ENCODE results near the gene CARD8.
A peak's percentile ranks its signal among the peaks of the same experiment; 100 is the strongest.

Gene CARD8

DNA sequence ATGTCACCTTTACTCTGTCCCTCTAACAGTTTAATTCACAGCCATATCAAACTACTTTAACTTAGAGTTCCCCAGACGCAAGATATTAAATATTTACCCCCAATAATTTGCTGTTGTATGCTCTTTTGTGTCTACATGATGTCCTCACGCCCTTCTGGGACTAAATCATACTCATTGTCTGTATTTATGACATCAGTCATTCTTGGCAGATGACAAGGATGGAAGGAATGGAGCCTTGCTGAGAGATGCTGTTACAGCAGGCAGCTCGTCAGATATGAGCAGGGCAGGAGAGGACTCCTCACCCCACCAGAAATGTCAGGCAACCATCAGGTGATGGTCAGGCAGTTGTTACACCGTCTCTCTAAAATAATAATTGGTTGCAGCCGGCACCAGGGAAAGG, 41.8 kb downstream of the CARD8 start:
- no peak for DNase-seq (ENCODE audit: low spot score)
- FAIRE-seq, result no peak

DNA sequence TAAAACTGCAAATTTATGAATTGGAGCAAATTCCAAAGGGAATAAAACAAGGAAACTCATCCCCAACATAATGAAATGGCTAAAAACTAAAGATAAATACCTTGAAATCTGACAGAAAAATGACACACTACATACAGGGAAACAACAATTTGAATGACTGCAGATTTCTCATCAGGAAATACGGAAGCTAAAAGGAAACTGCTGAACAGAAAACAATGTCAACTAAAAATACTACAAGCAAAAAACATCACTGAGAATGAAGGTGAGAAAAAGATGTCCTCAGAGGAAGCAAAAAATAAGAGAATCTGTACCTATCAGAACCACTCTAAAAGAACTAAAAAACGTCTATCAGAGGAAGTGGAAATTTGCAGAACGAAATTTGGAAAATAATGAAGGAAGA, 45.7 kb downstream of the CARD8 start:
- FAIRE-seq (no peak), DNase-seq (ENCODE audit: low spot score) (no peak)

DNA sequence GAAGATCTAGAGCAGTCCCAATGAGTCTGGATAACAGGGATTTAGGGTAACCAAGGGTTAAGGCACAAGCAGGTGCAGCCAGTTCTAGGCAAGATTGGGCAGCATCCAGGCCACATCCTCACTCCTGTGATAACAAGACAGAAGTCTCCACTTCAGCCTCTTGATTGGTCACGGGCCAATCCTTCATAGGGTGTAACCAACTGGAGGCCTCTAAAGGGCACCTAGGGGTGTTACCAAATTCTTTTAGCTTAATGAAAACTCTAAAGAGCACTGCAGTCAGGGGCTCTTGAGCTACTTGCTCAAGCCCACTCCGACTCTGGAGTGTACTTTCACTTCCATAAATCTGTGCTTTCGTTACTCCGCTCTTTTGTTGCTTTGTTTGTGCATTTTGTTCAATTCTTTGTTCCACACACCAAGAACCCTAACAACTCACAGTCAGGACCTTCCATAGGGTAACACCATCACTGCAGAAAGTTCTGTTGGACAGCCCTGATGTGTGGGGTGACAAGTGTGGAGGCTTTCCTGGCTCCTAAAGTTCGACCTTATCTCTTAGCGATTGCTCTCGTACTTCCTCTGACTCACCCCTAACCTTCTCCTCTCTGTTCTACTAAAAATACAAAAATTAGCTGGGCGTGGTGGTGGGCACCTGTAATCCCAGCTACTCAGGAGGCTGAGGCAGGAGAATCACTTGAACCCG, 49.2 kb downstream of the CARD8 start:
- DNase-seq (ENCODE audit: low spot score) (no peak), FAIRE-seq (no peak)

DNA sequence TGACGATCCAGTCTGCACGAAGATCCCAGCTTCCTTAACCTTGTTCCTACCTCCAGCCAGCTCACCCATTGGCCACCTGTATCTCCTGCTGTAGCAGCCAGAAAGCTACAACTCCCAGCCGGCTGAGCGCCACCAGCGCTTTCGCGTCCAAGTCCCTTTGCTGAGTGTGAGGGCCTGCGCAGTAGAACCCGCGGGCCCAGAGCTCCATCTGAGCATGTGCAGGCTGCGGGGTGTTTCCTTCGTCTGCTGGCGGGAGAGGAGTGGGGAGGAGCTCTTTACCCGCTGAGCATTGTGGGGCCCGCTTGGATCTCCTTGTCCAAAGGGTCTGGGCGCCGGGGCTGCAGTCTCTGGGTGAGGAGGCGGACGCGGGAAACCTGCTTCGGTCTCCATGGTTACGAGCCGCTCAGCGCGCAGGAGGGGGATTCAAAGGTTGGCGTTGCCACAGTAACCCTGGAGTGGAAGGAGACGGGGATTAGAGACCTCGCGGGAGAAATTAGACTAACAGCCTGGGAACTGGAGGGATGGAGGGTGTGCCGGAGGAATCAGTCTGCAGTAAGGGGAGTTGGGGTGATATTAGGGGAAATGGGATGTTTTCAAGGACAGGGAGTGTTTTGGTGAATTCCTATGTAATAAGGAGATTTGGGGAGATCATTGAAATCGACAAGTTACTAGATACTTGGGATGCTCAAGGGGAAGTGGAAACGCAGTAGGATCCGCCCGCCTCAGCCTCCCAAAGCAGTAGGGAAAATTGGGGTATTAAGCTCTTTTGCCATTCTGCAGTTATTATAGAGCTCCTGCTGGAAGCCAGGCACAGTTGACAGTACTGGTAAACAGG, 51.7 kb downstream of the CARD8 start:
- peak; percentile 91 for DNase-seq (ENCODE audit: low spot score)
- peak; percentile 88 for FAIRE-seq

DNA sequence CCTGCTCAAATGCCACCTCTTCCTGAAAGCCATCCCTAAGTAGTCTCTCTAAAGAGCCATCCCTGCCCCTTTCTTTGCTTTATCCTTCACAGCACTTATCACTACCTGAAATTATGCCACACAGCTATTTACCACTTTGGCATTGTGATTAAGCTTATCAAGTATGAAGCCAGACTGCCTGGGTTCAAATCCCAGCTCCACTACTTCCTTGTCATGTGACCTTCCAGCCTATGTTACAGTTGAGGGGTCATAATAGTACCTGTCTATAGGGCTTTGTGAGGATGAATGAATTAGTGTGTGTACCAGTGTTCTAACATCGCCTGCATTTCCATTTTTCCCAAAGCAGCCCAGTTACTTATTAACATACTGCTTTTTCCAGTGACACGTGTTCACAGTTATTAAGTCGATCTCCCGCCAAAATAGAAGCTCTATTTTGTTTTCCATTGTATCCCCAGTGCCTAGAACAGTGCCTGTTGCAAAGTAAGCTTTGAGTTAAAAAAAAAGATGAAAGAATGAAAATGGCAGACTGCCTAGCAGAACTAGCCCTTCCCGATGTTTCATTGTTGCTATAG, 52.4 kb downstream of the CARD8 start:
- FAIRE-seq, result no peak
- peak; percentile 6 for DNase-seq (ENCODE audit: low spot score)

DNA sequence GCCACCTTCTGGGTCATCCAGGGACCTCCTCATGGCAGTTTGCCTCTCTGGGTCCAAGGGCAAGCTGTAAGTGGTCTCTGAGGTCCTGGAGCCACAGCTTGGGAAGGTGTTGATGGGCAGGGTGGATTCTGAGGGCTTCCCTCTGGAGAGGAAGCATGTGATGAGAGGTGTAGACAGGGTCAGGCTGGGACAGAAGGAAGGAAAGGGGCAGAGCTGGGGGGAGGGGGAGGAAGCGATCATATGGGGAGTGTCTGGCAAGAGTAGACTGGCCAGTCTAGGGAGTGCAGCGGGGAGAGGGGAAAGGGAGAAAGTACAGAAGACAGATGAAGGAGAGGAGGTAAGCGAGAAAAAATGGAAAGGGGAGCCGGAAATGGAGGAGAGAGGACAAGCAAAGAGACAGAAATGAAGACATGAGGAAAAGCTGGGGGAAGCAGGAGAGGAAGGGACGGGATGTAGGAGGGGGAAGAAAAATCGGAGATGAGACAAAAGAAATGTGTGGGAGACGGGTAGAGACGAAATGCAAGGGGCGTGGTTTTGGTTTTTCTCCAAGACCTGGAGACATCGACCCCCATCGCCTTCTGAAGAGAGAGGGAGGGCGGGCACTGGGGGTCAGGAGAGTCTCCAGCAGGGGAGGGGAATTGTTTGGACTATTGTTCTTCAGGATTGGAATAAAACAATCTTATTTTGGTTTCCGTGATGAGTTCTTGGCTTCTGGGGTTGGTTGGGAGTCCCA, 58.6 kb downstream of the CARD8 start:
- no peak for DNase-seq (ENCODE audit: low spot score)
- no peak for FAIRE-seq

DNA sequence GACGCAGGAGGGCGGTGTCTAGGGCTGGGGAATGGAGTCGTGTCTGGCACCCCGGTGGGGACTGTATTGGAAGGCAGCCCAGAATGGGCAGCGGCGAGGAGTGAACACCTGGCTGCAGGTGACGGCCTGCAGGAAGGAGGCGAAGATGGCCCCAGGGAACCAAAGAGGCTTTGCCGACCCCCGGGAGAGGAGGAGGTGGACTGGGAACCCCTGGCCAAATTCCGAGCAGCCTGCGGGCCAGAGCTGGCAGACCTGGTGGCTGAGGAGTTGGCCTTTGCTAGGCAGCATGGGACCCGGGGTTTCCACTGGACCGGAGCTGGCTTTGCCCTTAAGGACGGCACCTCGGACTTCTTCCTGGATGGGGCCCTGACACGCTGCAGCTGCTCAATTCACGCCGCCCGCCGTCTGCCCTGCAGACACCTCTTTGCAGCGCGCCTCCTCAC, 59.4 kb downstream of the CARD8 start:
- no peak for FAIRE-seq
- no peak for DNase-seq (ENCODE audit: low spot score)

DNA sequence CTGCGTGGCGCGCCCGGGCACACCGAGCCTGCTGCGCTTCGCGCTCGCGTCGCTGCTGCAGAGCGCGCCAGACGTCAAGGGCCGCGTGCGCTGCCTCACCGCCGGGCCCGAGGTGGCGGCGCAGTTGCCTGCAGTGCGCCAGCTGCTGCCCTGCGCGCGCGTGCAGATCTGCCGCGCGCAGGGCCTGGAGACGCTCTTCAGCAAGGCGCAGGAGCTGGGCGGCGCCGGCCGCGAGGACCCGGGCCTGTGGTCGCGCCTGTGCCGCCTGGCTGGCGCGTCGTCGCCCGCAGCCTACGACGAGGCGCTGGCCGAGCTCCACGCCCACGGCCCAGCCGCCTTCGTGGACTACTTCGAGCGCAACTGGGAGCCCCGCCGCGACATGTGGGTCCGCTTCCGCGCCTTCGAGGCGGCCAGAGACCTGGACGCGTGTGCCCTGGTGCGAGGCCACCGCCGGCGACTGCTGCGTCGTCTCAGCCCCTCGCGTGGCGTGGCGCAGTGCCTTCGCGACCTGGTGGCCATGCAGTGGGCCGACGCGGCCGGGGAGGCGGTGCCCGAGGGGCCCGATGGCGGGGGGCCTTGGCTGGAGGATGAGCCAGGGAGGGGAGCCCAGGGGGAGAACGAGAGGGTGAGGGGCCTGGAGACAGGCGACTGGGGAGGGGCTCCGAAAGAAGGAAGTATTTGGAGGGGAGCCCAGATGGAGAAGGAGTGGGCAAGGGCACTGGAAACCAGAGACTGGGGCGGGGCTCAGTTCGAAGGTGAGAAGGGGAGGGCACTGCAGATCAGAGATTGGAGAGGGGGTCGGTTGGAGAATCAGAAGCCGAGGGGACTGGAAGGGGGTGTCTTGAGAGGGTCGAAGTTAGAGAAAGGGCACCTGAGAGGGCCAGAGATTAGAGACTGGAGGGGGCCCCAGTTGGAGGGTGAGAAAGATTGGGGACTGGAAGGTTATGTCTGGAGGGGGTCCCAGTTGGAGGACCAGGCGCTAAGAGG, 60.6 kb downstream of the CARD8 start:
- no peak for FAIRE-seq
- no peak for DNase-seq (ENCODE audit: low spot score)

DNA sequence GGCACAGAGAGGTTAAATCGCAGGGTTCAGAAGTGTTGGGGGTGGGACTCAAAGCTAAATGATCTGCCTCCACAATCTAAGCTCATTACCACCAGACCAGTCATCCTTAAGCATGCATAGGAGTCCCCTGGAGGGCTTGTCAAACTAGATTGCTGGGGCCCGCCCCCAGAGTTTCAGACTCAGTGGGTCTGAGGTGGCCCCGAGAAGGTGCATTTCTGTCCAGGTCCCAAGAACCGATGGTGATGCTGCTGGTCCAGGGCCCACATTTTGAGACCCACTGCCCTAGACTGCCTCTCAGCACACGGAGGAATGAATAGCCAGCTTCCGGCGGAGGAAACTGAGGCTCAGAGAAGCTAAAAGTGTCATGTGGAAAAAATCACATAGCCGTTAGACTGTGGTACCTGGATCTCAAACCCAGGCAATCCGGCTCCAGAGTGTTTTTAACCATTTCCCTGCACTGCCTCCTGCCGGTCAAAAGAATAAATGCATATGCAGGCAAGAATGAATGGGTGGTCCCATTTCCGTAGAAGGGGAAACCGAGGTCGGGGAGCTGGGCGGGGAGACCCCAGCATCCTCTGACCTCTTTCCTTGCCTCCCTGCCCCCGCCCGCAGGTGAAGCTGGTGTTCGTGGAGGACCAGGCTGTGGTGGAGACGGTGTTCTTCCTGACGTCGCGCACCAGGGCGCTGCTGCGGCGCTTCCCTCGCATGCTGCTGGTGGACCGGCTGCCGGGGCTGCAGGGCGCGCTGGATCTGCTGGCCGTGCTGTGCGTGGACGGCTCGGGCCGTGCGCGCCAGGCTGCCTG, 61.5 kb downstream of the CARD8 start:
- DNase-seq (ENCODE audit: low spot score) (no peak), FAIRE-seq (no peak)

DNA sequence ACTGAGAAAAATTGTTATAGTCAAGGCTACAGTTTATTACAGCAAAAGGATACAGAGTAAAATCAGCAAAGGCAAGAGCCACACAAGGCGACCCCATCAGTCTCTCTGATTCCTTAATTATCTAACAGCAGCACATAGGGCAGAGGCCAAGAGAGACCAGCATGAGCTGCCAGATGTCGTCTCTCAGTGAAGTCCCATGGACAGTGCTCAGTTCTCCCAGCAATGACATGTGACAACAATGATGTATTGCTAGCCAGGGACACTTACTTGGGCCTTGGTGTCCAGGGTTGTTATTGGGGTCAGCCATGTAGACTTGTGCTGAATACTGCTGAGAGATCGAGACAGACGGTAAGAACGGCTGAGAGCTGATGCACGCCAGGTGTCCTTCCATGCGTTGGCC, 63.0 kb downstream of the CARD8 start:
- no peak for FAIRE-seq

DNA sequence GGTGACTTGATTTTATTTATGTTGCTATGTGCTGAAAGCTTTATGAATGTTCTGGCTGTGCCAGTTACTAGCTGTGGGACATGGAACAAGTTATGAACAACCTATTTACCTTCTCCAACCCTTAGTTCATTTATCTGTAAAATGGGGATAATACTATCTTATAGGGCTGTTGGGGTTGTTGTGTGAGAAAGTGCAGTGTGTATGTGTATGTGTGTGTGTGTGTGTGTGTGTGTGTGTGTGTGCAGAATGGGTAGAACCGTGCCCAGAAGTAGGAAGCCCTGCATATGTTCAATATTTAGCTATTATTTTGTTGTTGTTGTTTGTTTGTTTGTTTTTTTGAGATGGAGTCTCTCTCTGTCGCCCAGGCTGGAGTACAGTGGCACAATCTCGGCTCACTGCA, 64.8 kb downstream of the CARD8 start:
- FAIRE-seq (no peak), DNase-seq (ENCODE audit: low spot score) (no peak)

More for the DNA sequence above, 63.0 kb downstream of the CARD8 start:
- DNase-seq (ENCODE audit: low spot score), result no peak

DNA sequence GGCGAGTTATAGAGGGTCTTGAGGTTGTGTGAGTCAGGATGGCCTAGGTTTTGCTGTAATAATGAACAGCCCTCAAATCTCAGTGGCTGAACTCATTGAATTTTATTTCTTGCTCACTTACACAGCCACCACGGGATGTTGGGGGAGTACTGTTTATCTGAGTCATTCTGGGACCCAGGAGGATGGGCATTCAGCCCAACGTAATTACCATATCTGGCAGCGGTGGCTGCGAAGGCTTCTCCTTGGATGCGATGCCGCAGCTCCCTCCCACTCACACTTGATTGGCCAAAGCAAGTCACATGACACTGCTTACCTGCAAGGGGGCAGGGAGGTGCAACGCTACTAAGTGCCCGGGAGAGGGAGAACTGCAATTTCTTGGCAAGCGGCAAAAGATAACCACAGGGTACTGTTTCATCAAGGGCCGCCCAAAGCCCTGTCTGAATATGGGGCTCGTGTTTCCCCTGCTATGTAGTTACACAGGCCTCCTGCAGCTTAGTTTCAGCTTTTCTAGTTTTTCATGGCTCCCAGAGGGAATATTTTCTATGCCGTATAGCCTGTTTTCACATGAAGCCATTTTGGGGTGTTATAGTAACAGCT, 65.3 kb downstream of the CARD8 start:
- DNase-seq (ENCODE audit: low spot score) (no peak), FAIRE-seq (no peak)

DNA sequence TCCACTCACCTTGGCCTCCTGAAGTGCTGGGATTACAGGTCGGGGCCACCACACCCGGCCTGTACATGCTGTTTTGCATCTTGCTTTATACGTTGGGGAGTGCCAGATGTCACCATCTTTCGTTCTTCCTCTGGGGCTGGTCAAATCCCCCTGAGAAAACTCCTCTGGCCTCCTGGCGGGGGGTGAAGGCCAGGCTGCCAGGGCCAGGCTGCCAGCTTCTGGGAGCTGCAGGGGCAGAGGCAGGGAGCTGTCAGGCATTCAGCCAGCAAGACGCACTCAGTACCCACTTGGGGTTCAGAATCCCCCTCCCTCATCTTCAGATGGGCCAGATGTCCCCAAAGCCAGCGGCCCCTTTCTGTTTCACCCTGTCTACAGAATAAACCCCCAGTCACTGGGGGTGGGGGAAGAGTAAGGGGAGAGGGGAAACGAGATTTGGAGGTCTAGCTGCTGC, 69.1 kb downstream of the CARD8 start:
- DNase-seq (ENCODE audit: low spot score), result no peak
- no peak for FAIRE-seq

DNA sequence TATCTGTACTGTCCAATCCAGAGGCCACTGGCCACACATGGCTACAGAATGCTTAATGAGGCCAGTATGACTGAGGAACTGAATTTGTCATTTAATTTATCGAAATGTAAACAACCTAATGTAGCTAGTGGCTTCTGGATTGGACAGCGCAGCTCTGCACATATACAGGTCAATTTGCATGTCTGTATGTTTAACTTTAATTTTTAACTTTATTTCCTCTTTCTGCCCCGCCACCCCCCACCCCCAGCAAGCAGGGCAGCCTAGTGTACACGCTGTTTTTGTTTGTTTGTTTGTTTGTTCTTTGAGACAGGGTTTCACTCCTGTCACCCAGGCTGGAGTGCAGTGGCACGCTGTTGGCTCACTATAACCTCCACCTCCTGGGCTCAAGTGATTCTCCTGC, 69.7 kb downstream of the CARD8 start:
- DNase-seq (ENCODE audit: low spot score) (no peak), FAIRE-seq (no peak)

DNA sequence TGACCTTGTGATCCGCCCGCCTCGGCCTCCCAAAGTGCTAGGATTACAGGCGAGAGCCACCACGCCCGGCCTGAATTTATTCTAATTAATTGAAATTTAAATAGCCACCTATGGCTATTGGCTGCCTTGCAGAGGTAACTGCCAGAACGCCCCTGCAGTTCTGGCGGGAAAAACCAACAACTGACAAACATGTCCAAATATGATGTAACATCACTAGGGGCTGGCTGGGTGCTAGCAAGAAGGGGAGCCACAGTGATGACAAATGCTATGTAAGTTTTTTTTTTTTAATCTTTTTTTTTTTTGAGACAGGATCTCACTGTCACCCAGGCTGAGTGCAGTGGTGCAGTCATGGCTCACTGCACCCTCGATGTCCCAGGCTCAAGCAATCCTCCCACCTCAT, 72.4 kb downstream of the CARD8 start:
- FAIRE-seq, result no peak
- DNase-seq (ENCODE audit: low spot score), result no peak

DNA sequence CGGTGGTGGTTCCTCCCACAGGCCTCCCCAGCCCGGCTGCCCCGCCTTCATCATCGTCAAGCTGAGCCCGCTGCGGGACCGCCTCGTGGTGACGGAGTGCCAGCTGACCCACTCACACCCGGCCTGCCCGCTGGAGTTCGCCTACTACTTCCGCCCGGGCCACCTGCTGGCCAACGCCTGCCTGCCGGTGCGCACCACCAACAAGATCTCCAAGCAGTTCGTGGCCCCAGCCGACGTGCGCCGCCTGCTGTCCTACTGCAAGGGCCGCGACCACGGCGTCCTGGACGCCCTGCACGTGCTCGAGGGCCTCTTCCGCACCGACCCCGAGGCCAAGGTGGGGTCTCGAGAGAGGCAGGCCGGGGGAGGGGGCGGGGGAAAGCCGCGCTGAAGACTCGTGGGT, 73.3 kb downstream of the CARD8 start:
- FAIRE-seq, result no peak
- no peak for DNase-seq (ENCODE audit: low spot score)

DNA sequence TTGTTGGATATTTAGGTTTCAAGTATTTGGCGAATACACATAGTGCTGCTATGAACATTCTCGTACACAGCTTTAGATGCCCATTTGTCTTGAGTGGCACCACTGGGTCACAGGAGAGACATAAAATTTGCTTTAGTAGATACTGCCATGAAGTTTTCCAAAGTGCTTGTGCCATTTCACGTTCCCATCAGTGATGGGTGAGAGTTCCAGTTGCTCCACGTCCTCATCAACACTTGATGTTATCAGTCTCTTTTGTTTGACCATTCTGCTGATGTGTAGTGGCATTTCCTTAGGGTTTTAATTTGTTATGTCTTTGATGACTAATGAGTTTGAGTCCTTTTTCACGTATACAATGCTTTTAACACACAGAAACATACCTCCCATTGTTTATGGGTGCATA, 74.2 kb downstream of the CARD8 start:
- DNase-seq (ENCODE audit: low spot score) (no peak), FAIRE-seq (no peak)

DNA sequence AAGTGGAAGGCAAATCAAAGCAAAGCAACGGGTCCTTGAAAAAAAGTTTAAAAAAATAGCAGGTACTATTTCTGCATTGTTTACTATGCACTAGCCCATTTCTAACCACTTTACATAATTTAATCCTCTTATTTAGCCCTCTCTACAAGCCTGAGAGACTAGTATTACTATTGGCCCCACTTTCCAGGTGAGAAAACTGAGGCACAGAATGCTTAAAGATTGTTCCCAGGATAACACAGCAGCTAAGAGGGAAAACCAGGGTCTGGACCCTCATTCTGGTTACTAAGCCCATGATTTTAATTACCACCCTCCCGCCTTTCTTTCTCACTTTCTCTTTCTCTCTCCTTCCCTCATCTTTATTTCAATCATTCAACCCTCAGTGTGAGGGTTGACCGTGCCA, 79.5 kb downstream of the CARD8 start:
- FAIRE-seq, result no peak
- no peak for DNase-seq (ENCODE audit: low spot score)

DNA sequence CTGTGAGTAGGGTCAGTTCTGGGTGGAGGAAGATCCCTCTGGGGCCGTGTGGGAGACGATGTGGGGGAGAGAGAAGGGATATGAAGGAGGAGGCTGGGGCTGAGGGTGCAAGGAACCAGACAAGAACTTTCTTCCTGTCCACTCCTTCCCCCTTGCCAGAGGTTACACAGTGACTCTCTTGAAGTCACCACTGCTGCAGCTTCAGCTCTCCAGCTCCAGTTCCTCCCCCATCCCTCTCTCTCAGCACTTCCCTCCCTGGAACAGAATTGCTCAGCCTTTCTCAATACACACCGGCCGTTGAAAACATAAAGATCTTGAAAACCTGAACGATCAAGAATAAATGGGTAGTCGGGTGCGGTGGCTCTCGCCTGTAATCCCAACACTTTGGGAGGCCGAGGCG, 80.1 kb downstream of the CARD8 start:
- FAIRE-seq, result no peak

More for the DNA sequence above, 80.1 kb downstream of the CARD8 start:
- no peak for DNase-seq (ENCODE audit: low spot score)
